HUES64 (cell line): ENCODE measurements around the gene GMPPB.

Experiments
- H3K27ac ChIP-seq: 2 replicates; pipeline ENCODE4 v1.7.0; 2013; ENCODE audit warnings: low read depth, low read length, inconsistent platforms
- H3K27me3 ChIP-seq: 2 replicates; pipeline ENCODE4 v1.6.1; 2013; ENCODE audit warnings: mild to moderate bottlenecking, low read length; ENCODE audit not compliant: insufficient read depth
- H3K36me3 ChIP-seq: 2 replicates; pipeline ENCODE4 v1.6.1; 2013; ENCODE audit warnings: mild to moderate bottlenecking, low read length; ENCODE audit not compliant: insufficient read depth
- H3K4me1 ChIP-seq: 2 replicates; pipeline ENCODE4 v1.6.1; 2013; ENCODE audit warnings: mild to moderate bottlenecking, low read length, moderate library complexity; ENCODE audit not compliant: insufficient read depth
- H3K4me3 ChIP-seq: 2 replicates; pipeline ENCODE4 v1.5.1; 2013; ENCODE audit warnings: mild to moderate bottlenecking, low read length, moderate library complexity
- H3K9ac ChIP-seq: 2 replicates; pipeline ENCODE4 v1.6.1; 2013; ENCODE audit warnings: mild to moderate bottlenecking, low read depth, low read length
- H3K9me3 ChIP-seq: 2 replicates; pipeline ENCODE4 v1.6.1; 2013; ENCODE audit warnings: low read depth, low read length; ENCODE audit not compliant: insufficient read depth
- WGBS: fragments of 150-250, 120-280 bp; methylation state at CpG from one replicate; pipeline ENCODE4 v1.1.7; 2013; ENCODE audit warnings: missing lambda C conversion rate; 5-methylcytosine and 5-hydroxymethylcytosine counted together

Gene GMPPB

GRCh38 chr3:49718858-49719213 is 4.9 kb downstream of the GMPPB start:
- WGBS: 42% methylated on average over 33 of the region's 33 CpGs
- Histone ChIP-seq H3K27ac (peak overlapping the region; percentile 9; the same call in 1 of the 2 replicates), H3K4me1 (peaks cover 6% of the 10 kb centered on the region; the same call in 1 of the 2 replicates), H3K27me3 (no peaks in the 10 kb centered on the region), H3K9me3 (no peaks in the 10 kb centered on the region), H3K36me3 (peaks cover 27% of the 10 kb centered on the region), H3K4me3 (peak overlapping the region; percentile 67), H3K9ac (peak overlapping the region; percentile 83)

- H3K36me3 ChIP-seq: peaks cover 27% of the 10 kb centered on the region
These were observed 5.5 kb downstream of the GMPPB start for GRCh38 chr3:49717959-49718857.

GRCh38 chr3:49717211-49717958 is 6.4 kb downstream of the GMPPB start:
- Histone ChIP-seq H3K4me3 (no peak overlapping the region), H3K4me1 (0 out of 2 replicates have a peak, but pooled peaks cover 6% of the 10 kb centered on the region), H3K36me3 (peaks cover 23% of the 10 kb centered on the region), H3K27ac (no peak overlapping the region), H3K9me3 (no peaks in the 10 kb centered on the region), H3K9ac (no peak overlapping the region), H3K27me3 (no peaks in the 10 kb centered on the region)
- 91% methylated on average over 13 of the region's 14 CpGs for WGBS

More at GRCh38 chr3:49717959-49718857, 5.5 kb downstream of the GMPPB start:
- peak overlapping the region; percentile 67 for H3K4me3 ChIP-seq
- 95% methylated on average over 75 of the region's 75 CpGs for WGBS
- H3K4me1 ChIP-seq: peaks cover 6% of the 10 kb centered on the region; the same call in 1 of the 2 replicates
- no peak overlapping the region for H3K27ac ChIP-seq
- H3K9me3 ChIP-seq: no peaks in the 10 kb centered on the region
- peak overlapping the region; percentile 29; the same call in 1 of the 2 replicates for H3K9ac ChIP-seq
- H3K27me3 ChIP-seq: no peaks in the 10 kb centered on the region

GRCh38 chr3:49716691-49717210 is 7.0 kb downstream of the GMPPB start:
- Histone ChIP-seq H3K27ac (no peak overlapping the region), H3K9ac (no peak overlapping the region), H3K27me3 (no peaks in the 10 kb centered on the region), H3K36me3 (peaks cover 17% of the 10 kb centered on the region), H3K4me1 (0 out of 2 replicates have a peak, but pooled peaks cover 6% of the 10 kb centered on the region), H3K9me3 (no peaks in the 10 kb centered on the region), H3K4me3 (no peak overlapping the region)
- WGBS: 93% methylated on average over 16 of the region's 16 CpGs

- 0 out of 2 replicates have a peak, but pooled peaks cover 6% of the 10 kb centered on the region for H3K4me1 ChIP-seq
- H3K4me3 ChIP-seq: no peak overlapping the region
- no peaks in the 10 kb centered on the region for H3K27me3 ChIP-seq
- H3K27ac ChIP-seq: no peak overlapping the region
- H3K36me3 ChIP-seq: peaks cover 11% of the 10 kb centered on the region
- no peaks in the 10 kb centered on the region for H3K9me3 ChIP-seq
- no peak overlapping the region for H3K9ac ChIP-seq
- WGBS: 94% methylated on average over 7 of the region's 7 CpGs
These were observed 7.6 kb downstream of the GMPPB start for GRCh38 chr3:49716169-49716568.

- no peak overlapping the region for H3K27ac ChIP-seq
- H3K27me3 ChIP-seq: no peaks in the 10 kb centered on the region
- 0 out of 2 replicates have a peak, but pooled peaks cover 6% of the 10 kb centered on the region for H3K4me1 ChIP-seq
- H3K4me3 ChIP-seq: no peak overlapping the region
- no peak overlapping the region for H3K9ac ChIP-seq
- 93% methylated on average over 13 of the region's 13 CpGs for WGBS
- H3K36me3 ChIP-seq: peaks cover 6% of the 10 kb centered on the region; the same call in 1 of the 2 replicates
- H3K9me3 ChIP-seq: no peaks in the 10 kb centered on the region
These were observed 8.1 kb downstream of the GMPPB start for GRCh38 chr3:49715611-49716121.

- peaks cover 6% of the 10 kb centered on the region; the same call in 1 of the 2 replicates for H3K36me3 ChIP-seq
- H3K27ac ChIP-seq: no peak overlapping the region
- H3K4me1 ChIP-seq: 0 out of 2 replicates have a peak, but pooled peaks cover 6% of the 10 kb centered on the region
- no peak overlapping the region for H3K9ac ChIP-seq
- 91% methylated on average over 13 of the region's 13 CpGs for WGBS
- no peaks in the 10 kb centered on the region for H3K27me3 ChIP-seq
- no peak overlapping the region for H3K4me3 ChIP-seq
- H3K9me3 ChIP-seq: no peaks in the 10 kb centered on the region
These were observed 8.8 kb downstream of the GMPPB start for GRCh38 chr3:49714728-49715550.

GRCh38 chr3:49713336-49714105 is 10.2 kb downstream of the GMPPB start:
- H3K4me1 ChIP-seq: 0 out of 2 replicates have a peak, but pooled peaks cover 2% of the 10 kb centered on the region
- 94% methylated on average over 25 of the region's 25 CpGs for WGBS
- no peak overlapping the region for H3K27ac ChIP-seq
- H3K9me3 ChIP-seq: no peaks in the 10 kb centered on the region
- H3K27me3 ChIP-seq: no peaks in the 10 kb centered on the region
- peaks cover 6% of the 10 kb centered on the region; the same call in 1 of the 2 replicates for H3K36me3 ChIP-seq
- H3K4me3 ChIP-seq: no peak overlapping the region
- no peak overlapping the region for H3K9ac ChIP-seq

- Histone ChIP-seq H3K27ac (no peak overlapping the region), H3K9me3 (no peaks in the 10 kb centered on the region), H3K36me3 (peaks cover 6% of the 10 kb centered on the region; the same call in 1 of the 2 replicates), H3K4me1 (no peaks in the 10 kb centered on the region), H3K9ac (no peak overlapping the region), H3K4me3 (no peak overlapping the region), H3K27me3 (no peaks in the 10 kb centered on the region)
- WGBS: 82% methylated on average over 7 of the region's 7 CpGs
These were observed 11.0 kb downstream of the GMPPB start for GRCh38 chr3:49712631-49713317.
